K562 (cell line): ENCODE results near the gene DHRS11. TPM values are rescaled to one million over a fixed set of nuclear protein-coding genes. Genes with fewer than 3 reads are reported as not detected.
A peak's percentile ranks its signal among the peaks of the same experiment; 100 is the strongest.

Experiments
- ATF7 ChIP-seq: fragments of 450-650 bp; IDR thresholded peaks from 2 replicates; pipeline ENCODE4 v1.7.1; 2014; ENCODE audit warnings: mild to moderate bottlenecking, moderate library complexity
- BHLHE40 ChIP-seq: IDR thresholded peaks from 2 replicates; pipeline ENCODE4 v1.6.1; 2011; ENCODE audit warnings: low read length, improper control_type of control experiment
- C11orf30 ChIP-seq: fragments of 450-650 bp; IDR thresholded peaks from 2 replicates; pipeline ENCODE4 v1.6.1; 2016; ENCODE audit warnings: low read depth, mild to moderate bottlenecking
- CUX1 ChIP-seq: fragments of 200-800 bp; sonication (Bioruptor generic); IDR thresholded peaks from 2 replicates; pipeline ENCODE4 v1.6.1; 2016; ENCODE audit warnings: missing genetic modification characterization, missing compliant biosample characterization
- DNMT1 ChIP-seq: fragments of 450-650 bp; IDR thresholded peaks from 2 replicates; pipeline ENCODE4 v1.6.1; 2016; ENCODE audit warnings: antibody characterized with exemption, mild to moderate bottlenecking
- E2F6 ChIP-seq, 2 experiments: IDR thresholded peaks; 2 replicates each; pipeline ENCODE4 v1.6.1; 2011; ENCODE audit warnings: borderline replicate concordance in 1 of 2, control low read depth in 1 of 2, low read depth in 1 of 2, low read length in 1 of 2, mild to moderate bottlenecking in 1 of 2, mixed read lengths in 1 of 2, moderate library complexity in 1 of 2; ENCODE audit not compliant: insufficient read depth in 1 of 2, insufficient read length in 1 of 2, poor library complexity in 1 of 2, severe bottlenecking in 1 of 2; ENCODE audit errors: extremely low read depth in 1 of 2
- FOXK1 ChIP-seq: sonication (generic); formaldehyde crosslinking; IDR thresholded peaks from 2 replicates; pipeline ENCODE4 v1.8.0; 2022; ENCODE audit warnings: missing genetic modification reagents, mild to moderate bottlenecking, borderline replicate concordance
- KLF10 ChIP-seq: fragments of 250-450 bp; sonication (Bioruptor Pico); IDR thresholded peaks from 2 replicates; pipeline ENCODE4 v1.6.1; 2021; ENCODE audit warnings: matching md5 sums
- NR4A1 ChIP-seq, 2 experiments: fragments of 250-450 bp in 1 of 2; fragments of 450-650 bp in 1 of 2; sonication (Bioruptor Pico) in 1 of 2; IDR thresholded peaks; 2 replicates each; pipeline versions ENCODE4 v1.4.0 to v1.6.1; 2016 to 2020; ENCODE audit warnings: mild to moderate bottlenecking in 2 of 2, missing compliant biosample characterization in 1 of 2, missing genetic modification characterization in 1 of 2, moderate library complexity in 1 of 2
- SAP30 ChIP-seq: fragments of 200-600 bp; sonication (generic); IDR thresholded peaks from 2 replicates; pipeline ENCODE4 v1.6.1; 2012; ENCODE audit warnings: borderline replicate concordance, low read depth, mild to moderate bottlenecking, moderate library complexity, low read length, control low read depth, inconsistent platforms; ENCODE audit not compliant: insufficient read depth, poor library complexity, severe bottlenecking
- ZFX ChIP-seq: sonication (generic); formaldehyde crosslinking; IDR thresholded peaks from 2 replicates; pipeline ENCODE4 v1.8.0; 2022; ENCODE audit warnings: mild to moderate bottlenecking, missing genetic modification reagents, moderate library complexity
- ZNF143 ChIP-seq: sonication (generic); formaldehyde crosslinking; IDR thresholded peaks from 2 replicates; pipeline ENCODE4 v1.9.0; 2022; ENCODE audit warnings: mild to moderate bottlenecking, missing genetic modification reagents
- ZNF146 ChIP-seq: IDR thresholded peaks from one replicate; pipeline ENCODE4 v1.6.1; 2018; ENCODE audit warnings: missing compliant biosample characterization; ENCODE audit not compliant: unreplicated experiment
- ZNF212 ChIP-seq: fragments of 450-650 bp; formaldehyde crosslinking; IDR thresholded peaks from 2 replicates; pipeline ENCODE4 v1.4.0; 2020; ENCODE audit warnings: mild to moderate bottlenecking
- ZNF41 ChIP-seq: fragments of 250-450 bp; sonication (Bioruptor Pico); conservative IDR thresholded peaks from 2 replicates; pipeline ENCODE4 v1.4.0; 2020; ENCODE audit warnings: mild to moderate bottlenecking
- ZNF707 ChIP-seq: fragments of 250-450 bp; sonication (Bioruptor Pico); conservative IDR thresholded peaks from 2 replicates; pipeline ENCODE4 v1.8.0; 2022; ENCODE audit warnings: inconsistent platforms, mild to moderate bottlenecking, moderate library complexity
- polyA plus RNA-seq, 8 experiments: library from polyadenylated mRNA; depleted of rRNA in 4 of 8; stranded (reverse) in 5 of 8; unstranded in 3 of 8; fragments of >200 nt; fragmentation: Nextera tagmentation in 2 of 8; fragmentation: Illumina TruSeq in 1 of 8; extraction: Ambion mirVana in 2 of 8; extraction: Trizol in 1 of 8; gene quantifications; 2 replicates each; pipeline versions ENCODE4 v1.2.1 to v1.2.3, GENCODE V29; 2011 to 2014; ENCODE audit warnings: inconsistent platforms in 1 of 8, missing spikeins in 1 of 8
- total RNA-seq, 7 experiments: library from RNA; depleted of rRNA in 6 of 7; stranded (reverse); fragments of >200 nt in 6 of 7; fragmentation: Illumina TruSeq in 2 of 7; extraction: Trizol in 2 of 7; gene quantifications; 2 replicates each; pipeline versions ENCODE4 v1.2.1 to v1.2.3, GENCODE V29; 2011 to 2021; ENCODE audit warnings: low replicate concordance in 1 of 7
- TF ChIP-seq, protein P1 (sequence below): sonication (generic); IDR thresholded peaks from 2 replicates; pipeline ENCODE4 v1.6.1; 2016
- TF ChIP-seq, protein P2 (sequence below): fragments of 450-650 bp; conservative IDR thresholded peaks from 2 replicates; pipeline ENCODE4 v1.6.1; 2016; ENCODE audit warnings: missing genetic modification characterization, low read depth, mild to moderate bottlenecking, missing compliant biosample characterization, moderate library complexity

DHRS11 gene
- total and polyA plus RNA-seq, 9 of the 15 experiments (the other 6 are each of a cell fraction or from before 2014, with no cell fraction given): 15.2 to 123 (median 59.8) TPM

DNA sequence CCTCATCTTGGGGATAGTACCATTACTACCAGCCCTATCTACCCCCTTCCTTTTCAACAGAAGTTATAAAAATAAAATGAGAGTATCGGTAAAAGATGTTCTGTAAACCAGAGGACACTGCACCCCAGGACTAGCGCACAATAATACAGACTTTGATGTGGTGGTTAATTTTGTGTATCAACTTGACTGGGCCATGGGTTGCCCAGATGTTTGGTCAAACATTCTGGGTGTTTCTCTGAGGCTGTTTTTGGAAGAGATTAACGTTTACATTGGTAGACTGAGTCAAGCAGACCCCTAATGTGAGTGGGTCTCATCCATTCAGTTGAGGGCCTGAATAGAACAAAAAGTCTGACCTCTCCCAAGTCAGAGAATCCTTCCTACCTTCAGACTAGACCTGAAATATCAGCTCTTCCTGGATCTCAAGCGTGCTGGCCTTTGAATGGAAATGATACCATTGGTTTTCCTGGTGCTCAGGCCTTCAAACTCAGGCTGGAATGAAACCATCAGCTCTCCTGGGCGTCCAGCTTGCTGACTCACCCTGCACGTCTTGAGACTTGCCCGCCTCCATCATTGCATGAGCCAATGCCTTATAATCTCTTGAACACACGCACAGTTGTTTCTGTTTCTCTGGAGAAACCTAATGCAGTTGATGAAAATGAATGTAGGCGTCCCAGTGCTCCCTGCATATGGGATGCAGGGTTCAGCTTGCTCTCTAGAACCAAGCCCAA, 19.8 kb downstream of the DHRS11 start (continued):
- TF ChIP-seq, protein P1, sequence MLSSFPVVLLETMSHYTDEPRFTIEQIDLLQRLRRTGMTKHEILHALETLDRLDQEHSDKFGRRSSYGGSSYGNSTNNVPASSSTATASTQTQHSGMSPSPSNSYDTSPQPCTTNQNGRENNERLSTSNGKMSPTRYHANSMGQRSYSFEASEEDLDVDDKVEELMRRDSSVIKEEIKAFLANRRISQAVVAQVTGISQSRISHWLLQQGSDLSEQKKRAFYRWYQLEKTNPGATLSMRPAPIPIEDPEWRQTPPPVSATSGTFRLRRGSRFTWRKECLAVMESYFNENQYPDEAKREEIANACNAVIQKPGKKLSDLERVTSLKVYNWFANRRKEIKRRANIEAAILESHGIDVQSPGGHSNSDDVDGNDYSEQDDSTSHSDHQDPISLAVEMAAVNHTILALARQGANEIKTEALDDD: no peak
- TF ChIP-seq E2F6 (IDR thresholded peaks at IDR 0.05; ENCODE audit: borderline replicate concordance in 1 of 2, extremely low read depth in 1 of 2, insufficient read depth in 1 of 2, insufficient read length in 1 of 2, low read depth in 1 of 2, low read length in 1 of 2, poor library complexity in 1 of 2, severe bottlenecking in 1 of 2) (peak in 1 of 2 experiments; percentile 20), CUX1 (CRISPR knock-in tag) (no peak), SAP30 (no peak), C11orf30 (peak; percentile 93), FOXK1 (no peak), NR4A1 (CRISPR knock-in tag; IDR thresholded peaks at IDR 0.05) (no peak), NR4A1 (tag; IDR thresholded peaks at IDR 0.05) (peak; percentile 73), DNMT1 (no peak), ZNF41 (CRISPR knock-in tag) (no peak), ZFX (CRISPR knock-in tag) (peak; percentile 56), ZNF707 (CRISPR knock-in tag) (no peak), KLF10 (CRISPR knock-in tag) (no peak), ZNF146 (CRISPR knock-in tag) (no peak), ATF7 (peak; percentile 48; the same call in 1 of the 2 replicates), BHLHE40 (peak; percentile 41; the same call in 1 of the 2 replicates), ZNF212 (no peak), ZNF143 (CRISPR knock-in tag) (no peak)
- TF ChIP-seq, protein P2, sequence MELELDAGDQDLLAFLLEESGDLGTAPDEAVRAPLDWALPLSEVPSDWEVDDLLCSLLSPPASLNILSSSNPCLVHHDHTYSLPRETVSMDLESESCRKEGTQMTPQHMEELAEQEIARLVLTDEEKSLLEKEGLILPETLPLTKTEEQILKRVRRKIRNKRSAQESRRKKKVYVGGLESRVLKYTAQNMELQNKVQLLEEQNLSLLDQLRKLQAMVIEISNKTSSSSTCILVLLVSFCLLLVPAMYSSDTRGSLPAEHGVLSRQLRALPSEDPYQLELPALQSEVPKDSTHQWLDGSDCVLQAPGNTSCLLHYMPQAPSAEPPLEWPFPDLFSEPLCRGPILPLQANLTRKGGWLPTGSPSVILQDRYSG (tag): 0 out of 2 replicates have a peak, but pooled peaks have one; percentile 39
